H1 (cell line): ENCODE data around the gene ZNF407.

ENCODE experiments used
- CHD1 ChIP-seq: IDR thresholded peaks from 2 replicates; pipeline ENCODE4 v1.6.1; 2012; ENCODE audit warnings: low read depth, low read length, improper control_type of control experiment
- EP300 ChIP-seq, 2 experiments: IDR thresholded peaks; 1 replicate in 1 of 2; 2 replicates in 1 of 2; pipeline ENCODE4 v1.6.1; 2011 to 2012; ENCODE audit warnings: low read depth in 2 of 2, low read length in 2 of 2, mild to moderate bottlenecking in 2 of 2, borderline replicate concordance in 1 of 2, inconsistent platforms in 1 of 2, moderate library complexity in 1 of 2
- HDAC2 ChIP-seq, 2 experiments: fragments of 300-600 bp in 1 of 2; sonication (generic) in 1 of 2; IDR thresholded peaks; 2 replicates each; pipeline ENCODE4 v1.6.1; 2011 to 2012; ENCODE audit warnings: low read depth in 2 of 2, low read length in 2 of 2, mild to moderate bottlenecking in 2 of 2, moderate library complexity in 2 of 2, borderline replicate concordance in 1 of 2, inconsistent platforms in 1 of 2
- KDM1A ChIP-seq: fragments of 200-600, 300-600 bp; sonication (generic); IDR thresholded peaks from 2 replicates; pipeline ENCODE4 v1.7.1; 2016; ENCODE audit warnings: mild to moderate bottlenecking, low read length, borderline replicate concordance
- POLR2AphosphoS5 ChIP-seq: IDR thresholded peaks from 2 replicates; pipeline ENCODE4 v1.6.1; 2011; ENCODE audit warnings: low read depth, low read length
- POU5F1 ChIP-seq: IDR thresholded peaks from 2 replicates; pipeline ENCODE4 v1.6.1; 2011; ENCODE audit warnings: low read depth, mild to moderate bottlenecking, low read length, moderate library complexity
- SIN3A ChIP-seq, 2 experiments: IDR thresholded peaks in 1 of 2; conservative IDR thresholded peaks in 1 of 2; 2 replicates each; pipeline ENCODE4 v1.6.1; 2011 to 2012; ENCODE audit warnings: low read length in 2 of 2, improper control_type of control experiment in 1 of 2, low read depth in 1 of 2, mild to moderate bottlenecking in 1 of 2
- TBP ChIP-seq: IDR thresholded peaks from 2 replicates; pipeline ENCODE4 v1.6.1; 2011; ENCODE audit warnings: low read depth, low read length, improper control_type of control experiment
- TEAD4 ChIP-seq: IDR thresholded peaks from 2 replicates; pipeline ENCODE4 v1.6.1; 2012; ENCODE audit warnings: low read depth, low read length, inconsistent platforms, mixed read lengths
- TF ChIP-seq, protein P1 (sequence below), 3 experiments: IDR thresholded peaks; 1 replicate in 2 of 3; 2 replicates in 1 of 3; pipeline versions ENCODE4 v1.5.1 to v1.6.1; 2011; ENCODE audit warnings: low read length in 3 of 3, mild to moderate bottlenecking in 3 of 3, inconsistent platforms in 2 of 3, low read depth in 1 of 3, moderate library complexity in 1 of 3; ENCODE audit not compliant: insufficient read depth in 1 of 3; ENCODE audit errors: control extremely low read depth in 1 of 3
- TF ChIP-seq, protein P2 (sequence below): IDR thresholded peaks from 2 replicates; pipeline ENCODE4 v1.6.1; 2011; ENCODE audit warnings: low read depth, mild to moderate bottlenecking, low read length; ENCODE audit not compliant: insufficient read depth

DNA sequence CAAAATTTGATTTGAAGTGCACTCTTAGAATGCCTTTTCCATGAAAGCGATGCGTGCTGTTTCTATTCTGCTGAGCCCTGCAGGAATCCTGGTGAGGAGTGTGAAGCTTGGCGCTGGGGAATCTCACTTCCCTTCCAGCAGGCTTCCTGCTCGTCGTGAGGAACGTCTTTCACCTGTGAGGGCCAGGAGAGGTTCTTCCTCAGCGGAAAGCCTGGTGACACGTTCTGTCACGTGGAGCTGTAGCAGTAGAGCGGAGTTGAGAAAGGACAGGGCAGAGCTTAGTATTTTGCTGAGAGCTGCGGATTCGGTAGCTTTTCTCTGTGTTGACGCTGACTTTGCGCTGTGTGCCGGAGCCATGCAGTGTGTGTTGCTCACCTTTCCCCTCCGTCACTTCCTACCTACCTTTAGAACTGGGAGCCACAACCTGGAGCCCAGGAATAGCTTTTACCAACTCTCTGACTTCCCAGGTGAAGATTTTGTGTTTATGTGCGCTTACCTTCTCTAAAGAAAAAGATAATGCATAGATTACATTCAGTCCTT, 316.5 kb downstream of the ZNF407 start:
- TF ChIP-seq, protein P1, sequence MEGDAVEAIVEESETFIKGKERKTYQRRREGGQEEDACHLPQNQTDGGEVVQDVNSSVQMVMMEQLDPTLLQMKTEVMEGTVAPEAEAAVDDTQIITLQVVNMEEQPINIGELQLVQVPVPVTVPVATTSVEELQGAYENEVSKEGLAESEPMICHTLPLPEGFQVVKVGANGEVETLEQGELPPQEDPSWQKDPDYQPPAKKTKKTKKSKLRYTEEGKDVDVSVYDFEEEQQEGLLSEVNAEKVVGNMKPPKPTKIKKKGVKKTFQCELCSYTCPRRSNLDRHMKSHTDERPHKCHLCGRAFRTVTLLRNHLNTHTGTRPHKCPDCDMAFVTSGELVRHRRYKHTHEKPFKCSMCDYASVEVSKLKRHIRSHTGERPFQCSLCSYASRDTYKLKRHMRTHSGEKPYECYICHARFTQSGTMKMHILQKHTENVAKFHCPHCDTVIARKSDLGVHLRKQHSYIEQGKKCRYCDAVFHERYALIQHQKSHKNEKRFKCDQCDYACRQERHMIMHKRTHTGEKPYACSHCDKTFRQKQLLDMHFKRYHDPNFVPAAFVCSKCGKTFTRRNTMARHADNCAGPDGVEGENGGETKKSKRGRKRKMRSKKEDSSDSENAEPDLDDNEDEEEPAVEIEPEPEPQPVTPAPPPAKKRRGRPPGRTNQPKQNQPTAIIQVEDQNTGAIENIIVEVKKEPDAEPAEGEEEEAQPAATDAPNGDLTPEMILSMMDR (IDR thresholded peaks at IDR 0.05; ENCODE audit: control extremely low read depth in 1 of 3, insufficient read depth in 1 of 3, low read depth in 1 of 3, low read length in 3 of 3) = no peak
- TF ChIP-seq, protein P2, sequence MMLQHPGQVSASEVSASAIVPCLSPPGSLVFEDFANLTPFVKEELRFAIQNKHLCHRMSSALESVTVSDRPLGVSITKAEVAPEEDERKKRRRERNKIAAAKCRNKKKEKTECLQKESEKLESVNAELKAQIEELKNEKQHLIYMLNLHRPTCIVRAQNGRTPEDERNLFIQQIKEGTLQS = no peak
- TF ChIP-seq POU5F1 (no peak), EP300 (IDR thresholded peaks at IDR 0.05; ENCODE audit: borderline replicate concordance in 1 of 2, low read depth in 2 of 2, low read length in 2 of 2) (no peak), HDAC2 (IDR thresholded peaks at IDR 0.05; ENCODE audit: borderline replicate concordance in 1 of 2, low read depth in 2 of 2, low read length in 2 of 2) (no peak), POLR2AphosphoS5 (no peak), KDM1A (no peak), TEAD4 (no peak), CHD1 (no peak), TBP (no peak), SIN3A (conservative IDR thresholded peaks at IDR 0.05 in 1 of 2, IDR thresholded peaks at IDR 0.05 in 1 of 2; ENCODE audit: low read depth in 1 of 2, low read length in 2 of 2) (no peak)
